ENCODE results near the gene MAGEA4. TPM values are rescaled to one million over a fixed set of nuclear protein-coding genes. Genes with fewer than 3 reads are reported as not detected.
A peak's percentile ranks its signal among the peaks of the same experiment; 100 is the strongest.

MAGEA4 gene
- total RNA-seq = under 1 TPM in 4 of 8 experiments, not detected in 4; 0.08 to 0.28 (median 0.19) TPM

- in situ Hi-C loops (cut with MboI; ENCODE audit: low pct_unique_long_range_greater_than_20kb in 2 of 9, low sequenced_read_pairs in 9 of 9, unreplicated experiment in 9 of 9) = no loop called here
- Histone ChIP-seq H3K4me1 (replicated peaks in 1 of 2) (no peaks in the 10 kb centered on the region), H3K27ac (no peak within 1 kb of the TSS), H3K4me3 (no peak within 1 kb of the TSS)
- ATAC-seq (replicated peaks in 6 of 8) = no peak
- WGBS, 10 experiments = 100% methylated on average over 1 of the region's 11 CpGs; no CpG with 5 or more reads in 9 of the 10 experiments
Observed at GRCh38 chrX:151912780-151913179, at the start of gene MAGEA4. MAGEA4 (plus strand) TSS chrX:151912889; CDS start chrX:151923665, 10,776 bp downstream.

- in situ Hi-C loops (cut with MboI; ENCODE audit: low pct_unique_long_range_greater_than_20kb in 2 of 9, low sequenced_read_pairs in 9 of 9, unreplicated experiment in 9 of 9) = no loop called here
Observed at GRCh38 chrX:151870602-151871001, 42.1 kb upstream of the MAGEA4 start.

GRCh38 chrX:151871244-151871643 lies 41.4 kb upstream of the MAGEA4 start:
- in situ Hi-C loops (cut with MboI; ENCODE audit: low pct_unique_long_range_greater_than_20kb in 2 of 9, low sequenced_read_pairs in 9 of 9, unreplicated experiment in 9 of 9) = no loop called here
- H3K27ac ChIP-seq = no peak overlapping the region
- WGBS, 10 experiments = 0 to 60% (median 43%) methylated on average over 1 to 3 of the region's 3 CpGs; no CpG with 5 or more reads in 7 of the 10 experiments
- no peak overlapping the region for H3K4me3 ChIP-seq
- H3K4me1 ChIP-seq (replicated peaks in 1 of 2) = no peaks in the 10 kb centered on the region
- peak in 1 of 8 experiments; percentile 25 for ATAC-seq (replicated peaks in 6 of 8)

More at GRCh38 chrX:151870602-151871001, 42.1 kb upstream of the MAGEA4 start:
- Histone ChIP-seq H3K4me1 (replicated peaks in 1 of 2) (no peaks in the 10 kb centered on the region), H3K27ac (no peak overlapping the region), H3K4me3 (no peak overlapping the region)
- ATAC-seq (replicated peaks in 6 of 8) = peak in 1 of 8 experiments; percentile 50
- no CpG with 5 or more reads among the region's 1 CpG for WGBS, 10 experiments

GRCh38 chrX:151873096-151873495 lies 39.6 kb upstream of the MAGEA4 start:
- H3K4me1 ChIP-seq (replicated peaks in 1 of 2) = no peaks in the 10 kb centered on the region
- in situ Hi-C loops (cut with MboI; ENCODE audit: low pct_unique_long_range_greater_than_20kb in 2 of 9, low sequenced_read_pairs in 9 of 9, unreplicated experiment in 9 of 9) = no loop called here
- no peak overlapping the region for H3K27ac ChIP-seq
- no peak for ATAC-seq (replicated peaks in 6 of 8)
- WGBS, 10 experiments = 39 to 60% methylated on average over 1 to 2 of the region's 2 CpGs; no CpG with 5 or more reads in 8 of the 10 experiments
- H3K4me3 ChIP-seq = no peak overlapping the region

GRCh38 chrX:151875270-151876026 lies 37.2 kb upstream of the MAGEA4 start:
- no peak overlapping the region for H3K4me3 ChIP-seq
- no peak for ATAC-seq (replicated peaks in 6 of 8)
- in situ Hi-C loops (cut with MboI; ENCODE audit: low pct_unique_long_range_greater_than_20kb in 2 of 9, low sequenced_read_pairs in 9 of 9, unreplicated experiment in 9 of 9) = no loop called here
- no peak overlapping the region for H3K27ac ChIP-seq
- H3K4me1 ChIP-seq (replicated peaks in 1 of 2) = no peaks in the 10 kb centered on the region
- WGBS, 10 experiments = 29 to 40% (median 29%) methylated on average over 3 to 5 of the region's 5 CpGs; no CpG with 5 or more reads in 7 of the 10 experiments

GRCh38 chrX:151878574-151878973 lies 34.1 kb upstream of the MAGEA4 start:
- 64 to 100% methylated on average over 1 to 7 of the region's 8 CpGs; no CpG with 5 or more reads in 8 of the 10 experiments for WGBS, 10 experiments
- in situ Hi-C loops (cut with MboI; ENCODE audit: low pct_unique_long_range_greater_than_20kb in 2 of 9, low sequenced_read_pairs in 9 of 9, unreplicated experiment in 9 of 9) = no loop called here
- Histone ChIP-seq H3K4me3 (no peak overlapping the region), H3K4me1 (replicated peaks in 1 of 2) (no peaks in the 10 kb centered on the region), H3K27ac (no peak overlapping the region)
- ATAC-seq (replicated peaks in 6 of 8) = no peak

GRCh38 chrX:151879856-151880255 lies 32.8 kb upstream of the MAGEA4 start:
- no peak for ATAC-seq (replicated peaks in 6 of 8)
- in situ Hi-C loops (cut with MboI; ENCODE audit: low pct_unique_long_range_greater_than_20kb in 2 of 9, low sequenced_read_pairs in 9 of 9, unreplicated experiment in 9 of 9) = no loop called here
- H3K4me3 ChIP-seq = no peak overlapping the region
- 27 to 86% (median 81%) methylated on average over 1 to 4 of the region's 4 CpGs; no CpG with 5 or more reads in 4 of the 10 experiments for WGBS, 10 experiments
- H3K4me1 ChIP-seq (replicated peaks in 1 of 2) = no peaks in the 10 kb centered on the region
- no peak overlapping the region for H3K27ac ChIP-seq

- Histone ChIP-seq H3K4me1 (replicated peaks in 1 of 2) (no peaks in the 10 kb centered on the region), H3K27ac (no peak overlapping the region), H3K4me3 (no peak overlapping the region)
- 0 to 100% (median 49%) methylated on average over 1 to 2 of the region's 2 CpGs; no CpG with 5 or more reads in 2 of the 10 experiments for WGBS, 10 experiments
- no peak for ATAC-seq (replicated peaks in 6 of 8)
- in situ Hi-C loops (cut with MboI; ENCODE audit: low pct_unique_long_range_greater_than_20kb in 2 of 9, low sequenced_read_pairs in 9 of 9, unreplicated experiment in 9 of 9) = no loop called here
Observed at GRCh38 chrX:151880895-151881294, 31.8 kb upstream of the MAGEA4 start.

GRCh38 chrX:151889421-151889820 lies 23.3 kb upstream of the MAGEA4 start:
- WGBS, 10 experiments = 29 to 78% (median 42%) methylated on average over 1 to 2 of the region's 2 CpGs; no CpG with 5 or more reads in 7 of the 10 experiments

GRCh38 chrX:151896734-151897474 lies 15.8 kb upstream of the MAGEA4 start:
- 25 to 100% (median 55%) methylated on average over 1 to 5 of the region's 5 CpGs; no CpG with 5 or more reads in 2 of the 10 experiments for WGBS, 10 experiments
- peak in 6 of 8 experiments; percentile 25 to 82 (median 64) for ATAC-seq (replicated peaks in 6 of 8)
- Histone ChIP-seq H3K27ac (no peak overlapping the region), H3K4me3 (no peak overlapping the region), H3K4me1 (replicated peaks in 1 of 2) (no peaks in the 10 kb centered on the region)
- in situ Hi-C loops (cut with MboI; ENCODE audit: low pct_unique_long_range_greater_than_20kb in 2 of 9, low sequenced_read_pairs in 9 of 9, unreplicated experiment in 9 of 9) = no loop called here

More at GRCh38 chrX:151889421-151889820, 23.3 kb upstream of the MAGEA4 start:
- no peak overlapping the region for H3K4me3 ChIP-seq
- in situ Hi-C loops (cut with MboI; ENCODE audit: low pct_unique_long_range_greater_than_20kb in 2 of 9, low sequenced_read_pairs in 9 of 9, unreplicated experiment in 9 of 9) = no loop called here
- no peak for ATAC-seq (replicated peaks in 6 of 8)
- no peak overlapping the region for H3K27ac ChIP-seq
- no peaks in the 10 kb centered on the region for H3K4me1 ChIP-seq (replicated peaks in 1 of 2)

- Histone ChIP-seq H3K4me1 (replicated peaks in 1 of 2) (no peaks in the 10 kb centered on the region), H3K27ac (no peak overlapping the region), H3K4me3 (no peak overlapping the region)
- 42 to 100% (median 75%) methylated on average over 1 to 2 of the region's 2 CpGs; no CpG with 5 or more reads in 6 of the 10 experiments for WGBS, 10 experiments
- no peak for ATAC-seq (replicated peaks in 6 of 8)
- in situ Hi-C loops (cut with MboI; ENCODE audit: low pct_unique_long_range_greater_than_20kb in 2 of 9, low sequenced_read_pairs in 9 of 9, unreplicated experiment in 9 of 9) = no loop called here
Observed at GRCh38 chrX:151899622-151900021, 13.1 kb upstream of the MAGEA4 start.

- H3K4me1 ChIP-seq (replicated peaks in 1 of 2) = no peaks in the 10 kb centered on the region
- H3K4me3 ChIP-seq = no peak overlapping the region
- H3K27ac ChIP-seq = no peak overlapping the region
- ATAC-seq (replicated peaks in 6 of 8) = peak in 3 of 8 experiments; percentile 27 to 54 (median 45)
- in situ Hi-C loops (cut with MboI; ENCODE audit: low pct_unique_long_range_greater_than_20kb in 2 of 9, low sequenced_read_pairs in 9 of 9, unreplicated experiment in 9 of 9) = no loop called here
- WGBS, 10 experiments = 71% methylated on average over 1 of the region's 1 CpG; no CpG with 5 or more reads in 9 of the 10 experiments
Observed at GRCh38 chrX:151901826-151902225, 10.9 kb upstream of the MAGEA4 start.
